ENCODE data around the gene ANKRD13C.

ANKRD13C gene

DNA sequence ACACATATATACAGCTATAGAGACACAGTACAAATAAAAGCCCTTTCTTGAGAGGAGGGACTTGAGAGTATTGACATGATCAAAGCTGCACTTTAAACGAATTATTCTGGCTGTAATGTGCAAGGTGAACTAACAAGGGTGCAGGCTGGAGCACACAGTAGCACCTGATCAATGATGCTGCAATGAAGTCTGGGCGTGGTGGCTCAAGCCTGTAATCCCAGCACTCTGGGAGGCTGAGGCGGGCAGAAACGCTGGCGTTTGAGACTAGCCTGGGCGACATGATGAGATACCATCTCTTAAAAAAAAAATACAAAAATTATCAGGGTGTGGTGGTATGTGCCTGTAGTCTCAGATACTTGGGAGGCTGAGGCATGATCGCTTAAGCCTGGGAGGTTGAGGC lies 42.5 kb upstream of the ANKRD13C start:
- Histone ChIP-seq H3K4me3 (ENCODE audit: low read depth, low read length) (no peak overlapping the region), H2AFZ (no peak overlapping the region), H3K4me2 (ENCODE audit: low read length) (no peak overlapping the region), H3K27ac (no peak overlapping the region), H3K27me3 (ENCODE audit: control insufficient read depth, insufficient read depth, low read length) (no peaks in the 10 kb centered on the region), H3K9ac (no peak overlapping the region), H3K4me1 (no peaks in the 10 kb centered on the region), H3K79me2 (no peaks in the 10 kb centered on the region), H3K36me3 (ENCODE audit: control insufficient read depth, insufficient read depth, low read length) (no peaks in the 10 kb centered on the region), H3K9me3 (ENCODE audit: control insufficient read depth, low read length) (no peaks in the 10 kb centered on the region)
- TF ChIP-seq, protein P1, sequence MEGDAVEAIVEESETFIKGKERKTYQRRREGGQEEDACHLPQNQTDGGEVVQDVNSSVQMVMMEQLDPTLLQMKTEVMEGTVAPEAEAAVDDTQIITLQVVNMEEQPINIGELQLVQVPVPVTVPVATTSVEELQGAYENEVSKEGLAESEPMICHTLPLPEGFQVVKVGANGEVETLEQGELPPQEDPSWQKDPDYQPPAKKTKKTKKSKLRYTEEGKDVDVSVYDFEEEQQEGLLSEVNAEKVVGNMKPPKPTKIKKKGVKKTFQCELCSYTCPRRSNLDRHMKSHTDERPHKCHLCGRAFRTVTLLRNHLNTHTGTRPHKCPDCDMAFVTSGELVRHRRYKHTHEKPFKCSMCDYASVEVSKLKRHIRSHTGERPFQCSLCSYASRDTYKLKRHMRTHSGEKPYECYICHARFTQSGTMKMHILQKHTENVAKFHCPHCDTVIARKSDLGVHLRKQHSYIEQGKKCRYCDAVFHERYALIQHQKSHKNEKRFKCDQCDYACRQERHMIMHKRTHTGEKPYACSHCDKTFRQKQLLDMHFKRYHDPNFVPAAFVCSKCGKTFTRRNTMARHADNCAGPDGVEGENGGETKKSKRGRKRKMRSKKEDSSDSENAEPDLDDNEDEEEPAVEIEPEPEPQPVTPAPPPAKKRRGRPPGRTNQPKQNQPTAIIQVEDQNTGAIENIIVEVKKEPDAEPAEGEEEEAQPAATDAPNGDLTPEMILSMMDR (IDR thresholded peaks at IDR 0.05): no peak

DNA sequence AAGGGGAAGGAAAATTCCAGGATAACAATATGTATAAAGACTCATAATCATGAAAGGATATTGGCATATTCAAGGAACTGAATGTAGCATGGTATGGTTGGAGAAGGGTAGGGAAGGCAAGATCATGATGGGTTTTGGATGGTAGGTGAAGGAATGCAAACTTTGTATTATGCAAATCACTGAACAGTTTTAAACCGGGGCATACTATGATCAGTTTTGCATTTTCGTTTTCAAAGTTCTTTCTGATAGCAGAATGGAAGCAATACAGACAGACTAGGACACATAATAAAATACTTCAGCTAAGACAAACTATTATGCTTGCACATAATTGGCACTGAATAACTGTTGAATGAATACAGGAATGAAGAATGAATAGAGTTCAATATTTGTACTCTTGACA lies 42.1 kb upstream of the ANKRD13C start:
- no peaks in the 10 kb centered on the region for H3K79me2 ChIP-seq
- H3K4me3 ChIP-seq (ENCODE audit: low read depth, low read length): no peak overlapping the region
- H3K4me2 ChIP-seq (ENCODE audit: low read length): no peak overlapping the region
- no peak overlapping the region for H3K27ac ChIP-seq
- H3K9ac ChIP-seq: no peak overlapping the region
- TF ChIP-seq, protein P1 (IDR thresholded peaks at IDR 0.05): no peak
- no peaks in the 10 kb centered on the region for H3K27me3 ChIP-seq (ENCODE audit: control insufficient read depth, insufficient read depth, low read length)
- no peaks in the 10 kb centered on the region for H3K36me3 ChIP-seq (ENCODE audit: control insufficient read depth, insufficient read depth, low read length)
- H3K9me3 ChIP-seq (ENCODE audit: control insufficient read depth, low read length): no peaks in the 10 kb centered on the region
- H2AFZ ChIP-seq: no peak overlapping the region
- H3K4me1 ChIP-seq: no peaks in the 10 kb centered on the region

DNA sequence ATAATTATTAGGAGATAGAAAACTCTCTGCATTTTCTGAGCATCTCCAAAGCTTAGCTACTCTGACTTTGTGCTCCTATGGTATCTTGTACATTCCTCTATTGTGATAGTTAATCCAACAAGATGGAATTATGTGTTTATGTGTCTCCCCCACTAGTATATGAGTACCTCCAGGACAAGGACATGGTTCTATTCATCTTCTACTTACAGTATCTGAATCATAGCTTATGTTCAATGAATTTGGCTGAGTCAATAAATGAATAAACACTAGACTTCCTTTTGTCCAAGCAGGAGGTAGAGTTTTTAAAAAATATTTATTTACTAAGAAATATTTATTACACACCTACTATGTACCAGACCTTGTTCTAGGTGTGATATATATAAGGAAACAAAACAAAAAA lies 38.1 kb upstream of the ANKRD13C start:
- Histone ChIP-seq H3K27ac (no peak overlapping the region), H3K4me3 (ENCODE audit: low read depth, low read length) (no peak overlapping the region), H3K9me3 (ENCODE audit: control insufficient read depth, low read length) (no peaks in the 10 kb centered on the region), H2AFZ (no peak overlapping the region), H3K4me2 (ENCODE audit: low read length) (no peak overlapping the region), H3K27me3 (ENCODE audit: control insufficient read depth, insufficient read depth, low read length) (no peaks in the 10 kb centered on the region), H3K36me3 (ENCODE audit: control insufficient read depth, insufficient read depth, low read length) (no peaks in the 10 kb centered on the region), H3K79me2 (no peaks in the 10 kb centered on the region), H3K4me1 (no peaks in the 10 kb centered on the region), H3K9ac (no peak overlapping the region)
- TF ChIP-seq, protein P1 (IDR thresholded peaks at IDR 0.05): no peak

DNA sequence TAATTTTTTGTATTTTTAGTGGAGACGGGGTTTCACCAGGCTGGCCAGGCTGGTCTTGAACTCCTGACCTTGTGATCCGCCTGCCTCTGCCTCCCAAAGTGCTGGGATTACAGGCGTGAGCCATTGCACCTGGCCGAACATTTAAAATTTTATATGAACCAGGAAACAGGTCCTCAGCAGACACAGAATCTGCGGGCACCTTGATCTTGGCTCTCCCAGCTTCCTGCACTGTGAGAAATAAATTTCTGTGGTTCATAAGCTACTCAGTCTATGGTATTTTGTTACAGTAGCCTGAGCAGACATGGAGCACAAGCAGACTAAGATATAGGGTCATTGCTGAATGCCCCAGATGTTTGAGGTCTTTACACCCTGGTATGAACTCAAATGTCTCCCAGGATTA lies 33.0 kb upstream of the ANKRD13C start:
- no peak overlapping the region for H3K9ac ChIP-seq
- no peaks in the 10 kb centered on the region for H3K9me3 ChIP-seq (ENCODE audit: control insufficient read depth, low read length)
- no peaks in the 10 kb centered on the region for H3K79me2 ChIP-seq
- TF ChIP-seq, protein P1 (IDR thresholded peaks at IDR 0.05): no peak
- no peaks in the 10 kb centered on the region for H3K27me3 ChIP-seq (ENCODE audit: control insufficient read depth, insufficient read depth, low read length)
- H3K4me1 ChIP-seq: no peaks in the 10 kb centered on the region
- H2AFZ ChIP-seq: no peak overlapping the region
- H3K36me3 ChIP-seq (ENCODE audit: control insufficient read depth, insufficient read depth, low read length): no peaks in the 10 kb centered on the region
- H3K27ac ChIP-seq: no peak overlapping the region
- H3K4me2 ChIP-seq (ENCODE audit: low read length): no peak overlapping the region
- H3K4me3 ChIP-seq (ENCODE audit: low read depth, low read length): no peak overlapping the region

DNA sequence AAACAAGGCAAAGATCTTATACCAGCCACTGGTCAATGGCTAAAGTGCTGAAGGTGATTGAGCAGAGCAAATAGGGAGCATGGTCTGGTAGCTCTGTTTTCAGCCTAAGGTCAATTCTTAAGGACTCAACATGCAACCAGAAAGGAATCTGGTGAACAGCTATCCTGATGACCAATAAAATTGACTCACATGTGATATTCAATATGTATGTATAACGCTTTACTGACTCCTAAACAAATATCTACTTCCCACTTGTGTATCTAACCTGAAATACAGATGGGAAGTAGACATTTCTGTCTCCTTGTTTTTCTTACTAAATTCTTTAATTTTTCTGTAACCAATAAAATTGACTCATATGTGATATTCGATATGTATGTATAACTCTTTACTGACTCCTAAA lies 31.6 kb upstream of the ANKRD13C start:
- no peak overlapping the region for H2AFZ ChIP-seq
- H3K9ac ChIP-seq: no peak overlapping the region
- no peaks in the 10 kb centered on the region for H3K9me3 ChIP-seq (ENCODE audit: control insufficient read depth, low read length)
- H3K36me3 ChIP-seq (ENCODE audit: control insufficient read depth, insufficient read depth, low read length): no peaks in the 10 kb centered on the region
- no peak overlapping the region for H3K4me3 ChIP-seq (ENCODE audit: low read depth, low read length)
- H3K27ac ChIP-seq: no peak overlapping the region
- TF ChIP-seq, protein P1 (IDR thresholded peaks at IDR 0.05): no peak
- H3K79me2 ChIP-seq: no peaks in the 10 kb centered on the region
- H3K4me1 ChIP-seq: no peaks in the 10 kb centered on the region
- no peak overlapping the region for H3K4me2 ChIP-seq (ENCODE audit: low read length)
- no peaks in the 10 kb centered on the region for H3K27me3 ChIP-seq (ENCODE audit: control insufficient read depth, insufficient read depth, low read length)
